ENCODE data around the gene TNNT3. TPM values are rescaled to one million over a fixed set of nuclear protein-coding genes. Genes with fewer than 3 reads are reported as not detected.

The TNNT3 gene
- total RNA-seq, 3 donors from 2014 or later: not detected

DNA sequence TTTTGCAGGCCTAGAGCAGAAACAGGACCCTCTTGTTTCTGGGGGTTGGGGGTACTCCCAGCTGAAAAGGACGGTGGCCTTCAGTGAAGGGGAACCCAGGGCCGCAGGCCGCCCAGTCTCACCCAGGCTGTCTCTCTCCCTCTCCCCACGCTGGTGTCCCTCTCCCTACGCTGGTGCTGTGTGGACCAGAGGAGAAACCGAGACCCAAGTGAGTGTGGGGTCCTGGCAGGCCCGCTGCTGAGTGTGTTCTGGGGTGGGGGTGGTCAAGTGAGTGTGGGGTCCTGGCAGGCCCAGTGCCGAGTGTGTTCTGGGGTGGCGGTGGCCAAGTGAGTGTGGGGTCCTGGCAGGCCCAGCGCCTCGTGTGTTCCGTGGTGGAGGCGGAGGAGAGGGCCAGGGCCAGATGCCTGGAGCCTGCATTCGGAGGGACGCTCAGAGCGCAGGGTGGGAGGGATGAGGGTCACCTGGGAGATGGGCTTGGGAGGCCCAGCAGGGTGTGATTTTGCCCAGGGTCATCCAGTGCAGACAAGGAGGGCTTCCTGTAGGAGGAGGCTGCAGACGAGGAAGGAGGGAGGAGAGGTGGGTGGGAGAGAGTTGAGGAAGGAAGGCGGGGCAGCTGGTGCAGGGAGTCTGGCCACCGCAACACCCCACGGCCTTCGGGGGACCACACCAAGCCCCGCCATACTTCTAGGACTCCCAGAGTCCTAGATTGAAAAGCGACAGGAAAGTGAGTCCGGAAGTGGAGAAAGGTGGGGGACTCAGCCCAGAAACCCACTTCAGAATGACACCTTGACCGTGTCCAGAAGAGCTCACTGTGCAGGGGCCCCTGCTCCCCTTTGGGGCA is 10.3 kb downstream of the TNNT3 start:
- no peak overlapping the region for H3K4me3 Mint-ChIP-seq
- no peak for ATAC-seq
- no peaks in the 10 kb centered on the region for H3K36me3 Mint-ChIP-seq (ENCODE audit: insufficient read depth)
- no peaks in the 10 kb centered on the region for H3K4me1 Mint-ChIP-seq (ENCODE audit: low read depth)
- H3K27me3 Mint-ChIP-seq (ENCODE audit: low read depth): peaks cover 3% of the 10 kb centered on the region
- H3K9me3 Mint-ChIP-seq: no peaks in the 10 kb centered on the region
- DNase-seq: no peak

DNA sequence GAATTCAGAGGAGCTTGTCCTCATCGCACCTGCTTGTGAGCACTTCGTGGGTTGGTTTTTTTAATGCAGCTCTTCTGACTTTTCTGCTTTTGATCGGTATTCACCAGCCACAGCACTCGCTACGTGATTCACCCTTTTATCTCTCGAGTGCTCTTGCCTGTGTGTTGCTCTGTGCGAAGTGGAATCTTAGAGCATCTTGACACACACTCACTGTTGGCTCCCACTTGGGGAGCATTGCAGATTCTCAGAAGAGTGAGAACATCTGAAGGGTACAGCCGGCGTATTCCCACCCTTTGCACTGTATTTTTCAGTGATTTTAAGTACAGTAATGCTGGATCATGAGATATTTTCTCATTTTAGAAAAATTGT is 10.9 kb downstream of the TNNT3 start:
- Mint-ChIP-seq H3K4me1 (ENCODE audit: low read depth) (no peaks in the 10 kb centered on the region), H3K27me3 (ENCODE audit: low read depth) (peaks cover 3% of the 10 kb centered on the region), H3K4me3 (no peak overlapping the region), H3K9me3 (no peaks in the 10 kb centered on the region), H3K36me3 (ENCODE audit: insufficient read depth) (no peaks in the 10 kb centered on the region)
- DNase-seq (no peak), ATAC-seq (no peak)

DNA sequence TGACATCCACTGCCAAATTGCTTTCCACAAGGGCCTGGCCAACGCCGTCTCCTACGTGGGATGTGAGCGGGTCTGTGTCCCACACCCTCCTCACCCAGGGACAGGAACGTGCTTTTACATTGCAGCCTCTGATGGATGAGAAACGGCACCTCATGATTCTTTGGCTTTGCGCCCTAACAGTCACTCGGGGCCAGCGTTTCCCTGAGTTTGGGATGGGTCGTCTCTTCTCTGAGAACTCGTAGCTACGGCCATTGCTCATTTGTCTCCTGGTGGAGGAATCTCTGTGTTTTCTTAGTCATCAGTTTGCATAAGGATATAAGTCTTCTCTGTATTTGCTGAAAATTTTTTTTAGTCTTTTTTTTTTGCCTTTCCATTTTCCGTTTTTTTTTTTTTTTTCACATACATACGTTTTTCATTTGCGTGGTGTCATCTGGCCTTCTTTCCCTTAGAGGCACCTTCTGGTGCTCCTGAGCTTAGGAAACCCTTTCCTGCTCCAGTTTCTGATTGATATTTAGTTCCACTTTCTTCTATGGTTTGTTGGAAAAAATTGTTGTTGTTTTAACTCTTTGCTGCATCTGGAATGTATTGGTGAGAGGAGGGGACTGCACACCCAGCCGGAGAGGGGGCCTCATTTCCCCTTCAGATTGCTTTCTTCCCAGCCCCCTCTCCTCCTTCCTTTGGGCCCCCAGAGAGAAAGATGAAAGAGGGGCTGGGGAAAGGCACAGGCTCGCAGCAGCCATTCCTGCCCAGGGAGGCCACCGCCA is 12.0 kb downstream of the TNNT3 start:
- Mint-ChIP-seq H3K4me1 (ENCODE audit: low read depth) (no peaks in the 10 kb centered on the region), H3K27me3 (ENCODE audit: low read depth) (peaks cover 2% of the 10 kb centered on the region), H3K4me3 (no peak overlapping the region), H3K36me3 (ENCODE audit: insufficient read depth) (no peaks in the 10 kb centered on the region), H3K9me3 (no peaks in the 10 kb centered on the region)
- no peak for ATAC-seq
- DNase-seq: no peak

DNA sequence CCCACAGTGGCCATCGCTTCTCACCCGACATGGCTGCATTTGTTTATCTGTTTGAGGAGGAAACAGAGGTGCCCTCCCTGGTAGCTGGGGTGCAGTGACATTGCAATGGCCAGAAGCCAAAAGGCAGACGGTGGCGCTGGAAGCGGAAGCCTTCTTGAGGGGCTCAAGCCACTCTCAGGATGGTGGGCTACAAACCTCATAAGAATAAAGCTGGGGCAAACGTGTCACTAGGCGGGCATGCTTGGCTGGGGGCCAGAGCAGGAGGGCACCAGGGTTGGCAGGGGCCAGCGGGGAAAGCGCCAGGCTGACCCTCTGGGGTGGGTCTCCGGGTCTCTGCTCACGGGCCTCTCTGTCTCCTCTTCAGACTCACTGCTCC is 12.6 kb downstream of the TNNT3 start:
- no peak for DNase-seq
- Mint-ChIP-seq H3K9me3 (no peaks in the 10 kb centered on the region), H3K4me3 (no peak overlapping the region), H3K36me3 (ENCODE audit: insufficient read depth) (no peaks in the 10 kb centered on the region), H3K4me1 (ENCODE audit: low read depth) (no peaks in the 10 kb centered on the region), H3K27me3 (ENCODE audit: low read depth) (no peaks in the 10 kb centered on the region)
- no peak for ATAC-seq

DNA sequence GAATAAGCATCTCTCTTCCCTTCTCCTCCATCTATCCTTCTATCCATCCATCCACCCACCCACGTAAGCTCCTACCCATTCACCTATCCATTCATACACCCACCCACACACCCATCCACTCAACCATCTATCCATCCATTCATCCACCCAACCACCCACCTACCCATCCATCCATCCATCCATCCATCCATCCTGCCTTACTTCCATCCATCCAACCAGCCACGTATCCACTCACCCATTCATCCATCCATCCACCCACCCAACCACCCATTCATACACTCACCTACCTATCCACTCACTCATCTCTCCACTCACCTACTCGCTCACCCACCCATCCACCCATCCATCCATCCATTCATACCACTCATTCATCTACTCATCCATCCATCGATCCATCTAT is 13.2 kb downstream of the TNNT3 start:
- ATAC-seq (no peak), DNase-seq (no peak)
- H3K9me3 Mint-ChIP-seq: no peaks in the 10 kb centered on the region
- no peak overlapping the region for H3K4me3 Mint-ChIP-seq
- no peaks in the 10 kb centered on the region for H3K36me3 Mint-ChIP-seq (ENCODE audit: insufficient read depth)
- H3K4me1 Mint-ChIP-seq (ENCODE audit: low read depth): no peaks in the 10 kb centered on the region
- no peaks in the 10 kb centered on the region for H3K27me3 Mint-ChIP-seq (ENCODE audit: low read depth)

DNA sequence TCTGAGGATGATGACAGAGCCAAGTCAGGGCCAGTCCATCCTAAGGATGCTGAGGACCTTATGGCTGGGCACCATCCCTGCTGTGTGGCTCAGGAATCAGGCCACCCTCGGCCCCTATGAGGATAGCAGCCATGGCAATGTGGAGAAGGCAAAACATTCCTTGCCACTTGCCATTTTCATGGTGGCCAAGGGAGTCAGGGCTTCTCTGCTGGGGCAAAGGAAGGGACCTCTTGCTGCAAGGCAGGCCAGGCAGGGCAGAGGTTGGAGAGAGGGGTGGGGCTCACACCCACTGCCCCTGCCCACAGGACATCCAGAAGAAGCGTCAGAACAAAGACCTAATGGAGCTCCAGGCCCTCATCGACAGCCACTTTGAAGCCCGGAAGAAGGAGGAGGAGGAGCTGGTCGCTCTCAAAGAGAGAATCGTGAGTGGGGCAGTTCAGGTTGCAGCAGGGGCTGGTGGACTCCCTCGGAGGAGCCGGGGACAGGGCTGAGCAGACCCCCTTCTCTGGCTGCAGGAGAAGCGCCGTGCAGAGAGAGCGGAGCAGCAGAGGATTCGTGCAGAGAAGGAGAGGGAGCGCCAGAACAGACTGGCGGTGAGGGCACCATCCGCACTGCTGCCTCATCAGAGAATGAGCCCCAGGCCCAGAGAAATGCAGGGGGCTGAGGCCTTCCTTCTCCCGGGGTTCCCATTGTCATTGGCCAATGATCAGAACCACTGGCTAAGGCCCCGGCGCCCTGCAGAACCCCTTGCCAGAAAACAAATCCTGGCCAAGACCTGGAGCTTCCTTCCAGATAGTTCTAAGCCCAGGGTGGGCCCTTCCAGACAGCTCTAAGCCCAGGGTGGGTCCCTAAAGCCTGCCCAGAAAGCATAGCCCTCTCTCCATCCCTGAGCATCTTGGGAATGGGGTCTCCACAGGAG is 14.2 kb downstream of the TNNT3 start:
- Mint-ChIP-seq H3K36me3 (ENCODE audit: insufficient read depth) (no peaks in the 10 kb centered on the region), H3K4me1 (ENCODE audit: low read depth) (no peaks in the 10 kb centered on the region), H3K9me3 (no peaks in the 10 kb centered on the region), H3K4me3 (no peak overlapping the region), H3K27me3 (ENCODE audit: low read depth) (no peaks in the 10 kb centered on the region)
- no peak for ATAC-seq
- no peak for DNase-seq

DNA sequence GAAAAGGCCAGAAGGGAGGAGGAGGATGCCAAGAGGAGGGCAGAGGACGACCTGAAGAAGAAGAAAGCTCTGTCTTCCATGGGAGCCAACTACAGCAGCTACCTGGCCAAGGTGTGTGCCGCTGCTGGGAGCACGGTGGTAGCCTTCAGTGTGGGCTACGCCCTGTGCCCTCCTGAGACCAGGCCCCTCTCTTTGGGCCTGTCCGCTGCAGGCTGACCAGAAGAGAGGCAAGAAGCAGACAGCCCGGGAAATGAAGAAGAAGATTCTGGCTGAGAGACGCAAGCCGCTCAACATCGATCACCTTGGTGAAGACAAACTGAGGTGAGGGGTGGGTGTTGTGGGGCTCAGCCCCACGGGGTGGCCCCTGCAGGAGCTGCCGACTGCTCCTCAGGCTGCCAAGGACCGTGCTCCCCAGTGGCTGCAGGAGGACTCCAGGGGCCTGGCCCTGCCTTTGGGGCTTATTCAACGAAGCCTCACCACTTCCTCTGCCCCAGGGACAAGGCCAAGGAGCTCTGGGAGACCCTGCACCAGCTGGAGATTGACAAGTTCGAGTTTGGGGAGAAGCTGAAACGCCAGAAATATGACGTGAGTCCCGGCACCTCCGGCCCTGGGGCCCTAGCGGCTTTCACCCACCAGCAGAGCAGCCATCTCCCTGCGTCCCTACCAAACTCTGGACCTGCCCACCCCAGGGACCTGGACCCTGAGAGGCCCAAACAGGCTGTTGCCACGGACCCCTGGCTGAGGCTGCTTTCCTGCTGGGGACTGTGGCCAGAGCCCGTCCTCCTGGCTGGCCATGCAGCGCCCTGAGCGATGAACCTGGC is 15.0 kb downstream of the TNNT3 start:
- DNase-seq (no peak), ATAC-seq (no peak)
- Mint-ChIP-seq H3K9me3 (no peaks in the 10 kb centered on the region), H3K36me3 (ENCODE audit: insufficient read depth) (no peaks in the 10 kb centered on the region), H3K4me1 (ENCODE audit: low read depth) (peaks cover 4% of the 10 kb centered on the region), H3K4me3 (no peak overlapping the region), H3K27me3 (ENCODE audit: low read depth) (no peaks in the 10 kb centered on the region)

DNA sequence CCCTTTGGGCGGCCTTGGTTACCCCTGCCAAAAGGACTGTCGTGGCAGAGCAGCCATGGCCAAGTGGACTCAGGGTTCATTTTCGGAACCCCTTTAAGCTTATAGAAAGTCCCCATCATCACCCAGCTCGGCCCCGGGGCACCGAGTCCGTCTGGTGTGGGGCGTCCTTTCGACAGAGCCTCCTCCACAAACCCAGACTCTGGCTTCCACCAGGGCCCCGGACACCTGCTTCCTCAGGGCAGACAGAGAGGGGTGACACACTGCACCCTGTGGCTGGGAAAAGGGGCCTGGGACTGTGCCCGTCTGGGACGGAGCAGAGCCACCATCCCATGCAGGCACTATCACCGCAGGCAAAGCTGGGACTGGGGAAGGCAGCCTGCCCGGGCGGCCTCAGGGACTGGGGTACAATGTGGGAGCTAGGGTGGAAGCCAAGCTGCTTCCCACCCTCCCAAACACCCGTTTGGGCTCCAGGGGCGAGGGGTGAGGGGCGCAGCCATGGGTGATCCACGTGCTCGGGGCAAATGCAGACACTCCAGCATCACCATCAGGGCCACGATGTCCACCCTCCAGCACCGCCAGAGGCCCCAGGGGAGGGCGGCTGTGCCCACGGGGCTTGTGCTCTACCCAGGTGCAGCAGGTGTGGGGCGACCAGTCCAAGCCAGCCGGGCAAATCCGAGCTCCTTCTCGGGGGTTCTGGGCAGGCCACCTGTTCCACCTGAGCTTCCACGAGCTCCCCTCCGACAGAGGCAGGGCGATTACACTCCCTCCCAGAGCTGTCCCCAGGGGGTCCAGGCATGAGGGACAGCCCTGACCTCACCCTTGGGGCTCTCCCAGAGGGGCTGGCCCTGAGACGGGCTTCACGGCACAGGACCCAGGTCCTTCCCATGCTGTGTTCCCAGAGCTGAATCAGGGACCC is 15.9 kb downstream of the TNNT3 start:
- no peaks in the 10 kb centered on the region for H3K9me3 Mint-ChIP-seq

DNA sequence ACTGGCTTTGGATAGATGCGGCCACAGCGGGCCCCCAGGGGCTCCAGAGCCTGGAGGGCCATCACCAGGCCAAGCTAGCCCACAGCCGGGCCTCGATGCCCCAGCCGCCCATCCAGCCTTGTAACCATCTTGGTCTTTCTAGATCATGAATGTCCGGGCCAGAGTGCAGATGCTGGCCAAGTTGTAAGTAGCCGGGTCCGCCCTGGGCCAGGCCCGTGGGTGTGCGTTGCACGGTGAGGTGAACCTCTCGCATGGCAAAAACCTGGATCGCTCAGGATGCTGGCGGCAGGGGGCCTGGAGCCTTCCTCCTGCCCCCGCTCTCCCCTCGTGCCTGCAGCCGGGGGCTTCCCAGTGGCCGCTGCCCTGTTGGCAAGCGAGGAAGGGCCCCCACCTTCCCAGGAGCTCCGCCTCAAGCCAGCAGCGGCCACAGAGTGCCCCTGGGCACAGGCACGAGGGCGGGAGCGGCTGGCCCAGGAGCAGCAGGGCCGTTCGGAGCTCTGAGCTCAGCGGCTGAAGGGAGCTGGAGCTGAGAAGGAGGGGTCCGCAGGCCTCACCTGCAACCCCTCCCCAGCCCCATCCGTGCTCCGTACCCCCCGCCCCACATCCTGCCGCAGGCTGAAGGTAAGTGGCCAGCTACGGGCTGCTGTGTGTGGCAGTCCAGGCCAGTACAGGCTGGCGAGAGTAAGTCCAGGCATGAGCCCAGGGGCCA is 16.7 kb downstream of the TNNT3 start:
- Mint-ChIP-seq H3K4me1 (ENCODE audit: low read depth) (peaks cover 6% of the 10 kb centered on the region), H3K27me3 (ENCODE audit: low read depth) (no peaks in the 10 kb centered on the region), H3K36me3 (ENCODE audit: insufficient read depth) (no peaks in the 10 kb centered on the region), H3K9me3 (no peaks in the 10 kb centered on the region), H3K4me3 (no peak overlapping the region)
- ATAC-seq (no peak), DNase-seq (no peak)

More for the DNA sequence above, 15.9 kb downstream of the TNNT3 start:
- H3K4me3 Mint-ChIP-seq: no peak overlapping the region
- no peaks in the 10 kb centered on the region for H3K27me3 Mint-ChIP-seq (ENCODE audit: low read depth)
- no peaks in the 10 kb centered on the region for H3K36me3 Mint-ChIP-seq (ENCODE audit: insufficient read depth)
- H3K4me1 Mint-ChIP-seq (ENCODE audit: low read depth): peaks cover 5% of the 10 kb centered on the region
- ATAC-seq: no peak
- no peak for DNase-seq

DNA sequence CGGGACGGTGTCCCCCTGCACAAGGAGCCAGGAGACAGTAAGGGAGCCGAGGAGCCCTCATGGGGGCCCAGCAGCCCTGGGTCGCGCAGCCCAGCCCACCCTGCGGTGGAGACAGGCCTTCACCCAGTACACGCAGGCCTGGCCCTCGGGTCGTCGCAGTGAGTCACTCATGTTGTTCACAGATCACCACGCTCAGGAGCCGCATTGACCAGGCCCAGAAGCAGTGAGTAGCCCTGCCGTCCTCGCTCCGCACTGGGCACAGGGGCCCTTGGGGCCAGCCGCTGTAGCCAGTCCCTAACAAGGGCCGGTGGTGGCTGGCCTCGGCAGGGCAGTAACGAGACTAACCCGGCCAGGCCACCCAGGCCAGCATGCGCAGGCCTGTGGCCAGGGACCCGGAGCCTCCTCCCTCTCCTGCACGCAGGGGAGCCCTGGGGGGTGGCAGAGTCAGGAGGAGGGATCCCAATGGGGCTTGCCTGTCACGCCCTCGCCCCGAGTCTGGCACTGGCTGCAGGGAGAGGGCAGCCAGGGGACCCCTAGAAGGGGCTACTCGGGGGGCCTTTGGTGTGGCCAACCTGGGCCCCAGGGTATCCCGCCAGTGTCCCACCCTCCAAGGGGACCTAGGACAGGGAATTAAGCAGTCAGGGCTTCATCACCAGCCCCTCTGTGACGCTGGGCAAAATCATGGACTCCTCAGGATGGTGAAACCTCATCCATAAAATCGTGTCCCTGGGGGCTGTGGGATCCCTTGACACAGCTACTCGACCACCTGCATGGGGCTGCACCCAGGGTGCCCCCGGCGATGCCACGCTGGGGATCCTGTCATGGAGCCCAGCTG is 17.5 kb downstream of the TNNT3 start:
- H3K4me1 Mint-ChIP-seq (ENCODE audit: low read depth): peaks cover 7% of the 10 kb centered on the region
- H3K4me3 Mint-ChIP-seq: no peak overlapping the region
- H3K27me3 Mint-ChIP-seq (ENCODE audit: low read depth): no peaks in the 10 kb centered on the region
- no peaks in the 10 kb centered on the region for H3K36me3 Mint-ChIP-seq (ENCODE audit: insufficient read depth)
- ATAC-seq: no peak
- DNase-seq: no peak
- H3K9me3 Mint-ChIP-seq: no peaks in the 10 kb centered on the region

DNA sequence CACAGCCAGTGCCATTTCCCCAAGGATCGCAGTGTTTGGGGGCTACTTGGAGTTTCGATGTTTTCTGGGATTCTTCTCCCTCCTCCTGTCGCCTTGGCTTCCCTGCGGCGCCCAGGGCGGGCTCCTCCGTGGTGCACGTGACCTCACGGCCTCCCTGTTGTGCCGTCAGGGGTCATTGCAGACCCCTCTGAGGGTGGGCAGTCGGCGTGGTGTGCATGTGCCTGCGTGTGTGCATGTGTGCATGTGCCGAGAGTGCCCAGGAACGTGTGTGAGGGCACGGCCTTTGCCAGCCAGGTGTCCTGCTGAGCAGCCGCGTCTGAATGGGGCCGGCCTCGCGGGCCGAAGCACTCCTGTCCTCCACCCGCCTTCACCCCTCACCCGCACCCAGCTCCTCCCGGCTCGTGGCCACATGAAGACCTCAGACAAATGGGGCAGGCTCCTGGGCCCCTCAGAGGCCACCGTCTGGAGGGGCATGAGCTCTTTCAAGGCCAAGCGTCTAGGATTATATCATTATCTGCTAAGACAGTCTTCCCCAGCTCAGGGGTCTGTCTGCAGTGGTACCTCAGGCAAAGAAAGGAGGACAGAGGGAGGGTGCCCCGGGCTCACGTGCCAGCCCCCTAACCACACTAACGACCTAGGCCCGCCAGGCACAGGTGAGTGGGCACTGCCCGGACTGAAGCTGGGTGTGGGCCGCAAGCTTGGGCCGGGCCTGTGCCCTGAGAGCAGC is 18.3 kb downstream of the TNNT3 start:
- ATAC-seq (no peak), DNase-seq (no peak)
- peaks cover 7% of the 10 kb centered on the region for H3K4me1 Mint-ChIP-seq (ENCODE audit: low read depth)
- H3K9me3 Mint-ChIP-seq: no peaks in the 10 kb centered on the region
- no peaks in the 10 kb centered on the region for H3K27me3 Mint-ChIP-seq (ENCODE audit: low read depth)
- no peaks in the 10 kb centered on the region for H3K36me3 Mint-ChIP-seq (ENCODE audit: insufficient read depth)
- H3K4me3 Mint-ChIP-seq: no peak overlapping the region
